IMR-90 (cell line): Measurements from ENCODE around the gene ARHGEF18. TPM values are rescaled to one million over a fixed set of nuclear protein-coding genes. Genes with fewer than 3 reads are reported as not detected.

ENCODE experiments used
- ATAC-seq: fragments of 200-7000 bp; cut with Tn5 transposase; 2 replicates; pipeline ENCODE4 v1.9.1; 2020; ENCODE audit warnings: low read depth, mild to moderate bottlenecking, moderate library complexity
- BruUV-seq: library from RNA; stranded (reverse); fragments of 400-500 nt; replicated peaks from 2 replicates; lab custom pipeline; 2021; lab: Mats Ljungman, UMichigan
- CTCF ChIA-PET: fragments of 300-600 bp; formaldehyde crosslinking; extraction: SDS; loops from one replicate; lab custom pipeline; 2021; ENCODE audit warnings: antibody characterized with exemption; lab: Yijun Ruan, JAX
- POLR2A ChIA-PET: fragments of 300-600 bp; sonication (Branson Sonifier 250); formaldehyde crosslinking; loops from one replicate; lab custom pipeline; 2022; ENCODE audit warnings: antibody characterized with exemption; ENCODE audit not compliant: unreplicated experiment; lab: Charles Lee
- DNase-seq: peaks from one replicate; pipeline ENCODE4 v3.0.0; 2013
- H2AFZ ChIP-seq: replicated peaks from 2 replicates; pipeline ENCODE3; 2013; ENCODE audit warnings: low read length, mild to moderate bottlenecking; ENCODE audit not compliant: poor library complexity
- H2AK5ac ChIP-seq: 2 replicates; pipeline ENCODE4 v1.6.1; 2013; ENCODE audit warnings: low read depth, low read length, inconsistent platforms
- H2AK9ac ChIP-seq: replicated peaks from 2 replicates; pipeline ENCODE3; 2013; ENCODE audit warnings: mild to moderate bottlenecking, low read depth, low read length, moderate library complexity; ENCODE audit not compliant: poor library complexity
- H2BK120ac ChIP-seq: 2 replicates; pipeline ENCODE4 v1.6.1; 2013; ENCODE audit warnings: low read depth, low read length, inconsistent platforms
- H2BK15ac ChIP-seq: 3 replicates; pipeline ENCODE4 v1.6.1; 2013; ENCODE audit warnings: low read depth, low read length, inconsistent platforms
- H2BK20ac ChIP-seq: 2 replicates; pipeline ENCODE4 v1.6.1; 2013; ENCODE audit warnings: low read depth, mild to moderate bottlenecking, inconsistent platforms, low read length, moderate library complexity
- H2BK5ac ChIP-seq: 2 replicates; pipeline ENCODE4 v1.6.1; 2013; ENCODE audit warnings: mild to moderate bottlenecking, low read depth, low read length, inconsistent platforms; ENCODE audit not compliant: poor library complexity, severe bottlenecking
- H3K14ac ChIP-seq: replicated peaks from 2 replicates; pipeline ENCODE4 v1.6.1; 2013; ENCODE audit warnings: low read depth, low read length, inconsistent platforms
- H3K18ac ChIP-seq: 2 replicates; pipeline ENCODE4 v1.6.1; 2013; ENCODE audit warnings: low read depth, low read length, control low read depth
- H3K23ac ChIP-seq: 2 replicates; pipeline ENCODE4 v1.6.1; 2013; ENCODE audit warnings: low read depth, low read length, inconsistent platforms
- H3K27ac ChIP-seq: 2 replicates; pipeline ENCODE4 v1.5.1; 2013; ENCODE audit warnings: mild to moderate bottlenecking, control low read depth, low read length; ENCODE audit not compliant: insufficient read depth
- H3K27me3 ChIP-seq: 2 replicates; pipeline ENCODE4 v1.6.1; 2013; ENCODE audit warnings: low read length; ENCODE audit not compliant: control insufficient read depth, insufficient read depth
- H3K36me3 ChIP-seq: 2 replicates; pipeline ENCODE4 v1.6.1; 2013; ENCODE audit warnings: low read length, mixed read lengths; ENCODE audit not compliant: control insufficient read depth, insufficient read depth
- H3K4ac ChIP-seq: 2 replicates; pipeline ENCODE4 v1.6.1; 2013; ENCODE audit warnings: low read depth, low read length, inconsistent platforms
- H3K4me1 ChIP-seq: 2 replicates; pipeline ENCODE4 v1.6.1; 2013; ENCODE audit warnings: low read length, mixed read lengths; ENCODE audit not compliant: control insufficient read depth, insufficient read depth
- H3K4me2 ChIP-seq: 2 replicates; pipeline ENCODE4 v1.6.1; 2013; ENCODE audit warnings: low read depth, mild to moderate bottlenecking, control low read depth, low read length, moderate library complexity
- H3K4me3 ChIP-seq: 2 replicates; pipeline ENCODE4 v1.5.1; 2013; ENCODE audit warnings: low read depth, mild to moderate bottlenecking, control low read depth, low read length, moderate library complexity; ENCODE audit not compliant: insufficient read depth
- H3K56ac ChIP-seq: 2 replicates; pipeline ENCODE4 v1.6.1; 2013; ENCODE audit warnings: low read length, inconsistent platforms; ENCODE audit not compliant: insufficient read depth; ENCODE audit errors: extremely low read depth
- H3K79me1 ChIP-seq, 2 experiments: 2 replicates each; pipeline ENCODE4 v1.6.1; 2013; ENCODE audit warnings: low read length in 2 of 2, inconsistent platforms in 1 of 2, low read depth in 1 of 2
- H3K9ac ChIP-seq: 2 replicates; pipeline ENCODE4 v1.6.1; 2013; ENCODE audit warnings: low read depth, low read length, control low read depth
- H3K9me1 ChIP-seq: 2 replicates; pipeline ENCODE4 v1.6.1; 2013; ENCODE audit warnings: low read length, inconsistent platforms; ENCODE audit not compliant: insufficient read depth
- H3K9me3 ChIP-seq: 2 replicates; pipeline ENCODE4 v1.6.1; 2013; ENCODE audit warnings: low read length; ENCODE audit not compliant: control insufficient read depth, insufficient read depth
- H4K20me1 ChIP-seq: 2 replicates; pipeline ENCODE4 v1.6.1; 2013; ENCODE audit warnings: low read length, inconsistent platforms; ENCODE audit not compliant: insufficient read depth
- H4K5ac ChIP-seq: 2 replicates; pipeline ENCODE4 v1.6.1; 2013; ENCODE audit warnings: mild to moderate bottlenecking, low read depth, low read length, control low read depth
- H4K8ac ChIP-seq, 2 experiments: 2 replicates each; pipeline ENCODE4 v1.6.1; 2013; ENCODE audit warnings: low read depth in 2 of 2, low read length in 2 of 2, control low read depth in 1 of 2, inconsistent platforms in 1 of 2
- H4K91ac ChIP-seq: 2 replicates; pipeline ENCODE4 v1.6.1; 2013; ENCODE audit warnings: low read depth, low read length, inconsistent platforms; ENCODE audit not compliant: insufficient read depth
- BHLHE40 ChIP-seq: fragments of 150-350 bp; IDR thresholded peaks from 2 replicates; pipeline ENCODE4 v1.6.1; 2016; ENCODE audit warnings: mild to moderate bottlenecking, low read depth, low read length
- MAFK ChIP-seq: IDR thresholded peaks from 2 replicates; pipeline ENCODE4 v1.6.1; 2012; ENCODE audit warnings: low read depth, low read length, improper control_type of control experiment
- MXI1 ChIP-seq: IDR thresholded peaks from 2 replicates; pipeline ENCODE4 v1.6.1; 2012; ENCODE audit warnings: low read depth, mild to moderate bottlenecking, low read length, moderate library complexity, borderline replicate concordance
- NFE2L2 ChIP-seq: fragments of 150-350 bp; IDR thresholded peaks from 2 replicates; pipeline ENCODE4 v1.6.1; 2016; ENCODE audit warnings: low read depth, mild to moderate bottlenecking, low read length
- RCOR1 ChIP-seq: IDR thresholded peaks from 2 replicates; pipeline ENCODE4 v1.6.1; 2012; ENCODE audit warnings: mild to moderate bottlenecking, low read length, improper control_type of control experiment; ENCODE audit not compliant: insufficient replicate concordance
- USF2 ChIP-seq: fragments of 150-350 bp; IDR thresholded peaks from 2 replicates; pipeline ENCODE4 v1.6.1; 2017; ENCODE audit warnings: mild to moderate bottlenecking, antibody characterized with exemption, low read length, low read depth
- WGBS, 2 experiments: methylation state at CpG; one replicate each; pipeline versions ENCODE4 v1.1.5 to v1.1.7; 2013; ENCODE audit warnings: missing lambda C conversion rate in 2 of 2; ENCODE audit not compliant: insufficient read length in 1 of 2; ENCODE audit errors: extremely low coverage in 2 of 2; 5-methylcytosine and 5-hydroxymethylcytosine counted together
- dilution Hi-C: fragments of 300-500 bp; cut with HindIII; formaldehyde crosslinking; loops from one replicate; pipeline ENCODE4 v1.14.3; 2018; ENCODE audit warnings: low sequenced_read_pairs; ENCODE audit not compliant: unreplicated experiment
- in situ Hi-C: fragments of 300-500 bp; cut with MboI; formaldehyde crosslinking; loops from 3 replicates; pipeline ENCODE4 v1.14.3; 2019; ENCODE audit warnings: low sequenced_read_pairs, inconsistent platforms, mixed read lengths
- intact Hi-C: fragments of 100-400 bp; cut with micrococcal nuclease; formaldehyde crosslinking; loops from 2 replicates; pipeline ENCODE4 v1.10.0; 2022
- polyA plus RNA-seq, 3 experiments: library from polyadenylated mRNA; depleted of rRNA; stranded (reverse); fragments of >200 nt; gene quantifications; 2 replicates each; pipeline ENCODE4 v1.2.3, GENCODE V29; 2012; ENCODE audit warnings: low replicate concordance in 1 of 3
- total RNA-seq: library from RNA; depleted of rRNA; stranded (reverse); fragments of >200 nt; gene quantifications from 2 replicates; pipeline ENCODE4 v1.2.3, GENCODE V29; 2012

Gene ARHGEF18
- total and polyA plus RNA-seq, 2 of the 4 experiments (the other 2 are of a cell fraction), result 11.6 to 12.4 TPM

- H2BK20ac ChIP-seq, result no peak overlapping the region
- no peaks in the 10 kb centered on the region for H3K9me3 ChIP-seq
- H2AK9ac ChIP-seq, result no peak overlapping the region
- no peak overlapping the region for H3K23ac ChIP-seq
- ChIA-PET POLR2A (interaction anchor here (0.5 kb wide), 1 partner anchor 107 kb away, joined by 9 read pairs; no protein-coding TSS in a partner anchor), CTCF (no interaction called here)
- H2BK15ac ChIP-seq, result no peak overlapping the region
- in situ Hi-C loops, result no loop called here
- 17% methylated on average over 1 of the region's 7 CpGs; no CpG with 5 or more reads in 1 of the 2 experiments for WGBS, 2 experiments
- no peak overlapping the region for H4K5ac ChIP-seq
- H3K56ac ChIP-seq, result no peak overlapping the region
- H3K18ac ChIP-seq, result no peak overlapping the region
- H3K4me2 ChIP-seq, result no peak overlapping the region
- no peaks in the 10 kb centered on the region for H4K20me1 ChIP-seq
- dilution Hi-C loops, result no loop called here
- H3K4me1 ChIP-seq, result no peaks in the 10 kb centered on the region
- H3K9me1 ChIP-seq, result no peaks in the 10 kb centered on the region
- no peak overlapping the region for H3K27ac ChIP-seq
- BruUV-seq, result no TSS peak
- no peak overlapping the region for H2BK5ac ChIP-seq
- no peaks in the 10 kb centered on the region for H3K36me3 ChIP-seq
- H4K91ac ChIP-seq, result no peak overlapping the region
- H2BK120ac ChIP-seq, result no peak overlapping the region
- ATAC-seq (no peak), DNase-seq (no peak)
- no peak overlapping the region for H2AFZ ChIP-seq
- no peak overlapping the region for H3K14ac ChIP-seq
- H3K4ac ChIP-seq, result no peak overlapping the region
- intact Hi-C loops, result no loop called here
- H3K4me3 ChIP-seq, result no peak overlapping the region
- no peak for TF ChIP-seq MAFK
- TF ChIP-seq RCOR1, result no peak
- TF ChIP-seq BHLHE40, result no peak
- no peak for TF ChIP-seq NFE2L2
- TF ChIP-seq USF2, result no peak
- TF ChIP-seq MXI1, result no peak
- H3K9ac ChIP-seq, result no peak overlapping the region
- no peak overlapping the region for H4K8ac ChIP-seq
- no peak overlapping the region for H2AK5ac ChIP-seq
- no peaks in the 10 kb centered on the region for H3K79me1 ChIP-seq
- no peaks in the 10 kb centered on the region for H3K27me3 ChIP-seq
Observed at GRCh38 chr19:7383284-7383683, 34.5 kb downstream of the ARHGEF18 start.
